DOHH2 (cell line): ENCODE data around the gene ALOX5.

ENCODE experiments used
- EZH2phosphoT487 ChIP-seq: fragments of 200-600 bp; sonication (generic); IDR thresholded peaks from 2 replicates; pipeline ENCODE4 v1.6.1; 2017; ENCODE audit warnings: borderline replicate concordance, mild to moderate bottlenecking, antibody characterized with exemption, low read length, moderate library complexity, mixed read lengths
- TF ChIP-seq, protein P1 (sequence below): fragments of 200-600 bp; sonication (generic); IDR thresholded peaks from one replicate; pipeline ENCODE4 v1.5.1; 2014; ENCODE audit warnings: antibody characterized with exemption, mild to moderate bottlenecking, low read depth, low read length; ENCODE audit not compliant: poor library complexity, severe bottlenecking

DNA sequence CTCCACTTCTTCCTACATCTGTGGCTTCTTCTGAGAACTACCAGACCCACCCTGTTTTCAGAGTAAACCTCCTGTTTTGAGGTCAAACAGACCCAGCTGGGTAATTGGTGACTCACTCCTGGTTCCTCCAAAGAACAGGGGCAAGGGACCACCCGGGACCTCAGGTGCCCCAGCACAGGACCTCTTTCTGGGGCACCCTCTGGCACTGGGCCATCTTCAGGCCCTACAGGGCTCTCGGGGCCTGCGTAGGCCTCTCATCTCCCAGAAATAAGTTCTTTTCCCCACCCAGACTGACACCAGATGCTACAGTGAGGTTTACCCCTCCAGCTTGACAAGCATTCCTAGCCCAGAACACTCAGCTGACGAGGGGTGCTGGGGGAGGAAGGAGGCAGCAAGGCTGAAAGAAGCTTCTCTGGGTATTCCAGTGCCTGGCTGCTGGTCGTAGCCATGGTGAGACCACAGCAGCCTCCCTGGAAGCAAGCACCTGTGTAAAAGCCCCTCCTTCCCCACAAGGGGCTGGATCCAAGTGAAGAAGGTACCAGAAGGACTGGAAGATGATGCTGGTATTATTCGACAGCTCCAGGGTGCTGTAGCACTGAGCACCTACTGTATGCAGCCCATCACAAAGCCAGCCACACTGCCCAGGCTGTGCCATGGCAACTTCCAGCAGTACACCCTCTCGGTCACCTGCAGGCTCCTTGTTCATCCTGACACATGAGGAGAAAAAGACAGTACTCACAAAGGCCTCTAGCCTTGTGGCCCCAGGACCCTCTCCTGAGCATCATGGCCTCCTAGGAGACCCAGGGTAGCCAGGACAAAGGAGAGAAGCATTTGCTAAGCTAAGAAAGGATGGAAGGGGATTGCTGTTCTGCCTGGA is 47.4 kb downstream of the ALOX5 start:
- TF ChIP-seq, protein P1, sequence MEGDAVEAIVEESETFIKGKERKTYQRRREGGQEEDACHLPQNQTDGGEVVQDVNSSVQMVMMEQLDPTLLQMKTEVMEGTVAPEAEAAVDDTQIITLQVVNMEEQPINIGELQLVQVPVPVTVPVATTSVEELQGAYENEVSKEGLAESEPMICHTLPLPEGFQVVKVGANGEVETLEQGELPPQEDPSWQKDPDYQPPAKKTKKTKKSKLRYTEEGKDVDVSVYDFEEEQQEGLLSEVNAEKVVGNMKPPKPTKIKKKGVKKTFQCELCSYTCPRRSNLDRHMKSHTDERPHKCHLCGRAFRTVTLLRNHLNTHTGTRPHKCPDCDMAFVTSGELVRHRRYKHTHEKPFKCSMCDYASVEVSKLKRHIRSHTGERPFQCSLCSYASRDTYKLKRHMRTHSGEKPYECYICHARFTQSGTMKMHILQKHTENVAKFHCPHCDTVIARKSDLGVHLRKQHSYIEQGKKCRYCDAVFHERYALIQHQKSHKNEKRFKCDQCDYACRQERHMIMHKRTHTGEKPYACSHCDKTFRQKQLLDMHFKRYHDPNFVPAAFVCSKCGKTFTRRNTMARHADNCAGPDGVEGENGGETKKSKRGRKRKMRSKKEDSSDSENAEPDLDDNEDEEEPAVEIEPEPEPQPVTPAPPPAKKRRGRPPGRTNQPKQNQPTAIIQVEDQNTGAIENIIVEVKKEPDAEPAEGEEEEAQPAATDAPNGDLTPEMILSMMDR, result no peak
- no peak for TF ChIP-seq EZH2phosphoT487
